HG02678 (cell line): Measurements from ENCODE around the gene INO80B.
A peak's percentile ranks its signal among the peaks of the same experiment; 100 is the strongest.
"Not testable (repeated sequence)": the region's sequence is repeated elsewhere in the genome, so short reads cannot be mapped to it uniquely, and the experiment has no call there.

ENCODE experiments used
- ATAC-seq: cut with Tn5 transposase; IDR thresholded peaks from one replicate; pipeline ENCODE4 v1.9.1; 2021; ENCODE audit warnings: mild to moderate bottlenecking, moderate library complexity; ENCODE audit not compliant: unreplicated experiment

Gene INO80B

GRCh38 chr2:74447230-74447999 lies 7.5 kb upstream of the INO80B start:
- ATAC-seq, result no peak

DNA sequence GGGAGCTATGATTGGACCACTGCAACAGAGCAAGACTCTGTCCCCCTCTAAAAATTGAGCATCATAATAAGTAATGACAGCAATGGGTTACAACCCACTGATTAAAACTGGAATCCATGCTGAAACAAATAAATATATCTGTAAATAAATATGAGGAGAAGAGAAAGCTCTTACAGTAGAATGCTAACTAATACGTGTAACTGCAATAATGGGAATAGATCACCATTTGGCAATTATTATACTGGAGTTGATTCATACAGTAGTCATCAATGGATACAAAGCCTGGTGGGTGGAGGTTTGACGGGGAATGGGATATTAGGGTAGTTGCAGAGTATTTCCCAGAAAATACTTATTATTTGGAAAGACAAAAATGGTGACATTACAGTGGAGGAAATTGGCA lies 6.1 kb upstream of the INO80B start:
- ATAC-seq, result no peak

DNA sequence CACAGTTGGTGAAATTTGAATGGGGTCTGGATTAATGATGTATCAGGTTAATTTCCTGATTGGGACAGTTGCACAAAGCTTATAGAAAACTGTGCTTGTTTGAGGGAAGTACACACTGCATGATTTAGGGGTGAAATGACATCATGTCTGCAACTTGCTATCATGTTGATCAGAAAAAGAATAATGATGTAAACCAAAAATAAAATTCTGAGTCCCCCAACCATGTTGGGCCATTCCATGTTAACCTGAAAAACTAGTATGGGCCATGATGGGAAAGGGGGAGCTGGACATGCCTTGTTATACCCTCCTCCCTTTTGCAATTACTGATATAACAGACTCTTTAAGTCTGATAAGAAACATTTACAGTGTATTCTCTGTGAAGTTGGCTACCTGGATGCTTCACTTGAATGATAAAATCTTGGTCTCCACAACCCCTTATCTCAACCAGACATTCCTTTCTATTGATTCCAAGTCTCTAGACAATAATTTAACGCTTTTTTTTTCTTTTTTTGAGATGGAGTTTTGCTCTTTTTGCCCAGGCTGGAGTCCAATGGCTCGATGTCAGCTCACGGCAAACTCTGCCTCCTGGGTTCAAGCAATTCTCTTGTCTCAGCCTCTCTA lies 4.2 kb upstream of the INO80B start:
- no peak for ATAC-seq

- ATAC-seq, result no peak
Observed at GRCh38 chr2:74457129-74457548, 2.3 kb downstream of the INO80B start.

DNA sequence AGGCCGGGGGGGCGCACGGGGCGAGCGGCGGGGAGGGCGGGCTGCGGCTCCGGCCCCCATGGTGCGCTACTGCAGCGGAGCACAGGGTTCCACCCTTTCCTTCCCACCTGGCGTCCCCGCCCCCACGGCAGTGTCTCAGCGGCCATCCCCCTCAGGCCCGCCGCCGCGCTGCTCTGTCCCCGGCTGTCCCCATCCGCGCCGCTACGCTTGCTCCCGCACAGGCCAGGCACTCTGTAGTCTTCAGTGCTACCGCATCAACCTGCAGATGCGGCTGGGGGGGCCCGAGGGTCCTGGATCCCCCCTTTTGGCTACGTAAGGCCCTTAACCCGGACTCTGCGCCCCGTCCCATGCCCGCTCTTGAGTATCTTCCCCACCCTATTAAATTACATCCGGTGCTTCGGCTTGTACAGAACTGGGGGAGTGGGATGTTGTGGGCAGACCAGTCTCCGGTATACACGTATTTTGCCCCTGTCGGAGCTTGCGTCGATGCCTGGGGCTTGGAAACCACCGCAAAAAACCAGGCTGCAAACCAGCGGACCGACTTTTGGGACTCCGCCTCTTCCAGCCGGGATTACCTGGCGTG lies 2.8 kb downstream of the INO80B start:
- peak; percentile 33 for ATAC-seq

DNA sequence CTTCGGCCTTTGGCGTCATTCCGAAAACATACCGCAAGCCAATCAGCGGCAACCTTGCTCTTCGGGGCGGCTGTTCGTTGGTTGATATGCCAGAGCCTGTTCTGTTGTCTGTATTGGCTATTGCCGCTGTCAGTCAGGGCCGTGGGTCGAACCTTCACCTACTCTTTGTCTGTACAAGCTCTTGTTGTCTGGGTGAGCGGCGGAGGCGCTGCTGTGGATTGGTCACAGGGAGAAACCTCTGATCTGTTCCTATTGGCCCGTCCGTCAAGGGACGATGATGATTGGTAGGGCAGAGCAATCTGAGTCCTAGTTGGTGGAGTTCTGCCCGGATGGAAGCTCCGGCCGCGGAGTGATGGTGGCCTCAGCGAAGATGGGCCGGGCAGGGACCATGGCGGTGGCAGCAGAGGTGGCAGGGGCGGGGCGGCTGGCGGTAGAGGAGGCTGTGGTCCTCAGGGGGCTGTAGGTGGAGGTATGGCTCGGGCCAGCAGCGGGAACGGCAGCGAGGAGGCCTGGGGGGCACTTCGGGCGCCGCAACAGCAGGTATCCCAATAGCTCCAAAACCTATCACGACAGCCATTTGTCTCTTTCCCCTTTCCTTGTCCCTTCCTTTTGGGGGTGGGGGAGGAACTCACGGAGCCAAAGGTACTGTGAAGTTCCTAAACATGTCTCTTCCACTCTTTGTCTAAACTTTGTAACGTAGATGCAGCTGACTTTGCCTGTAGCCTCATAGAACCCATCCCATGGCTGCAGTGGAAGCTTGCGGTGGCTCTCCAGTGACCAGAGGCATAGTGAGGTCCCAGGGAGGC lies 3.4 kb downstream of the INO80B start, which contains the start of gene WBP1:
TSS of gene WBP1 (plus strand) at position 307 of the 806 bp plus-strand sequence. CDS start at position 472, 165 bp downstream.
- ATAC-seq, result peak; percentile 83

DNA sequence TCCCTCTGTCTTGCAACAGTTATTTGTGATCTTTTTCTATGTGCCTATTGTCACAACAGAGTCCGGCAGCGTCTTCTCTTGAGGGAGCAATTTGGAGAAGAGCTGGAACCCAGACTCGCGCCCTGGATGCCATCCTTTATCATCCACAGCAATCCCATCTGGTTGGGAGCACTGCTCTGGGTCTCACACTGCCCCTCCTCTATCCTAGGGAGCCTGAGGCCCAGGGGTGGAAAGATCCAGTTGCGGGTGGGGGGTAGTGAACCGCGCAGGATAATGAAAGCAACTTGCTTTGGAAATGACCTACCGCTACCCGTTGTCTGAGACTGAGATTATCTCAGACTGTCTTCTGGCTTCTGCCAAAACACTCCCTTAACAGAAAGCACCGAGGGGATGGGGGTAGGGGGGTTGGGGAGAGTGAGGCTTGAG lies 4.1 kb downstream of the INO80B start:
- ATAC-seq, result no peak

DNA sequence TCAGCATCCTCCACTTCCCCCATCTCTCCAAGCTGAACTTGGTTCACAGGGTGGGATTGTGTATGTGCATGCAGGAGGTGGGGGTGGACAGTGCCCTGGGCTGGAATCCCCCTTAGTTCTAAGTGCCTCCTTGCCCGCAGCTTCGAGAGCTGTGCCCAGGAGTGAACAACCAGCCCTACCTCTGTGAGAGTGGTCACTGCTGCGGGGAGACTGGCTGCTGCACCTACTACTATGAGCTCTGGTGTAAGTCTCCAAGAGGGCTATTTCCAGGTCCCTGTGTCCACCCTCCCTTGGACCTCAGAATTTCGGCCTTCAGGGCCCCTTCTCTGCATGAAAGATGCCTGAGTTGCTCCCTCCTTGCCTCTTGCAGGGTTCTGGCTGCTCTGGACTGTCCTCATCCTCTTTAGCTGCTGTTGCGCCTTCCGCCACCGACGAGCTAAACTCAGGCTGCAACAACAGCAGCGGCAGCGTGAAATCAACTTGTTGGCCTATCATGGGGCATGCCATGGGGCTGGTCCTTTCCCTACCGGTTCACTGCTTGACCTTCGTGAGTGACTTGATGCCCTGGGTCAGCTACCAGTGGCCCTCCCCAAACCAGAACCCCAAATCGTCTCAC lies 4.7 kb downstream of the INO80B start:
- not testable (repeated sequence) for ATAC-seq

DNA sequence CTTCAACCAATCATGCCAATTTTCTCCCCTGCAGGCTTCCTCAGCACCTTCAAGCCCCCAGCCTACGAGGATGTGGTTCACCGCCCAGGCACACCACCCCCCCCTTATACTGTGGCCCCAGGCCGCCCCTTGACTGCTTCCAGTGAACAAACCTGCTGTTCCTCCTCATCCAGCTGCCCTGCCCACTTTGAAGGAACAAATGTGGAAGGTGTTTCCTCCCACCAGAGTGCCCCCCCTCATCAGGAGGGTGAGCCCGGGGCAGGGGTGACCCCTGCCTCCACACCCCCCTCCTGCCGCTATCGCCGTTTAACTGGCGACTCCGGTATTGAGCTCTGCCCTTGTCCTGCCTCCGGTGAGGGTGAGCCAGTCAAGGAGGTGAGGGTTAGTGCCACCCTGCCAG lies 5.3 kb downstream of the INO80B start:
- ATAC-seq, result not testable (repeated sequence)

DNA sequence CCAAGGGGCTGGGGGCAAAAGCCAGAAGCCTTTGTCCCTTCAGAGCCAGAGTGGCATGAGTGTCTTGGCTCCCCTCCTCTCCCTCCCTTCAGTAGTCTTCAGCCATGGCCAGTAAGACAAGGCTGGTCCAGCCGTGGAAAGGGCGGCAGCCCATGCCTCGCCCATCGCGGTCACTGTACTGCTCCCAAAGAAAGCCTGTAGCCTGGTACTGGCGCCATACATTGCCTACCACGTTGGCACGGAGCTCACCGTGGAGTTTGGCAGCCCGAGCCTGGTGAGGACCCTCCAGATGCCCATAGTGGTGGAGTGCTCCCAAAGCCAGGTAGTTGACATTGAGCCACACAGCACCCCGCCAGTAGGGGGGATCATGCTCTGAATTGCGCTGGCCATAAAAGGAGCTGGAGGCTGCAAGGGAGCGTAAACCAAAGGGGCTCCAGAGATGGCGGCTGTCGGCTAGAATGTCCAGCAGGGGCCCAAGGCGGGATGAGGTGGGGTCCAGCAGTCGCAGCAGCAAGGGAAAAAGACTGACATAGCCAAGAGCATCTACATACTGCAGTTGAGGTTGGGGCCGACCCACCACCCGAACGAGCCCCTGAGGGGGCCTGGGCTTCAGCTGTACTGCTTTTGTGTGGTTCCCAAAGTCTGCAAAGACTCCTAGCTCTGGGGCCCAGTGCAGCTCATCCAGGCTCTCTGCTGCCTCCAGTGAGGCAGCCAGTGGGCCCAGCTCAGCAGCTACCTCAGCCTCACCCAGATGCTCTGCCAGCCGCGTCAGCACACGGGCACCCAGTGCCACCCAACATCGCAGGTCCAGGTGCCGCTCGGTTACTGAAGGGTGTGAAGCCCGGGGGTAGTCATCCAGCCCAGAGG lies 6.5 kb downstream of the INO80B start:
- ATAC-seq, result no peak

DNA sequence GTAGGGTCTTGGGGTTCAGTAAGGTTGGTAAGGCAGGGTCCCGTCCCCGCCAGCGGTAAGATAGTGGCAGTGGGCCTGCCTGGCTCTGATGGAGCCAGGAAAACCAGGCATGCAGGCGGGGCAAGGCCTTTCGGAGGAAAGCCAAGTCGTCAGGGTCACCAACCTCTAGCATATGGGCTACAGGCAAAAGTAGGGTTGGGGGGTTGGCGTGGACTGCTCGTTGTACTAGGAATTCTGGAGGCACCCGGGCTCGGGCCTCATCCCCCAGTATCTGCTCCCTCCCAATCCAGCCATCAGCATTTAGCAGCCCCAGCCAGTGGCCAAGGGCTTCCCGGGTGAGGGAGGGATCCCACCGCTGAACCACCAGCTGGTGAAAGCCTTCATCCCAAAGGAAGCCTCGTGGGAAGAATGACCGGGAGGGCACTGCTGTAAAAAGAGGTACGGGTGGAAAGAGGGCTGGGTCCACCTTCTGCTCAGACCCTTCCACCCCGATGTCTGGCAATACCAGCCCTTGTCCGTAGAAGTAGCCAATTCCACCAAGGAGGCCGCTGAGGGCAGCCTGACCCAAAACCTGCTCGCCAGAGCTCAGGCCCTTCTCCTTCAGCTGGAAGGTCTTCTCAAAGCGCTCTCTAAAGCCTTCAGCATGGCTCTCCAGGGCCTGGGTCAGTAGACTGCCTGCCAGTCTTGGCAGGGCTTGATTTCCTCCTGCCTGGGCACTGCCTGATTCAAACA lies 7.3 kb downstream of the INO80B start:
- no peak for ATAC-seq

- ATAC-seq, result no peak
Observed at GRCh38 chr2:74462786-74463105, 7.9 kb downstream of the INO80B start.

GRCh38 chr2:74464406-74464805 lies 9.5 kb downstream of the INO80B start:
- no peak for ATAC-seq

GRCh38 chr2:74470742-74471141 lies 15.9 kb downstream of the INO80B start:
- not testable (repeated sequence) for ATAC-seq

DNA sequence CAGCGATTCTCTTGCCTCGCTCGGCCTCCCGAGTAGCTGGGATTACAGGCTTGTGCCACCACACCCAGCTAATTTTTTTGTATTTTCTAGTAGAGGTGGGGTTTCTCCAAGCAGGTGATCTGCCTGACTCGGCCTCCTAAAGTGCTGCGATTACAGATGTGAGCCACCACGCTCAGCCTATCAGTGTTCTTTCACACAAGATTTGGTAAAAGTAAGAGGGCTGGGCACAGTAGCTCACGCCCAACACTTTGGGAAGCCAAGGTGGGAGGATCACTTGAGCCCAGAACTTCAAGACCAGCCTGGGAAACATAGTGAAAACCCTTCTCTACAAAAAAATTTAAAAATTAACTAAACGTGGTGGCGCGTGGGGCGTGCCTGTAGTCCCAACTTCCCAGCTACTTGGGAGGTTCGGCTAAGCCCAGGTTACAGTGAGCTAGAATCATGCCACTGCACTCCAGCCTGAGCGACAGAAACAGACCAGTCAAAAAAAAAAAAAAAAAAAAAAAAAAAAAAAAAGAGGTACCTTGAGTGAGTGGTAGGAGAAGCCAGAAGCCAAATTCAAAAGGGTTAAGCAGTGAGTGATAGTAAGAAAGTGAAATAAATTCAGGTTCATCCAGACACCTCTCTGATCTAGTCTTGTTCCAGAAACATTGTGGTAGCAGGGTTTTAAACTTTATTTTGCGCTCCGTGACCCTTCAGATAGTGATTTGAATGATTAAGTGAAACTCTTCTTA lies 16.6 kb downstream of the INO80B start:
- ATAC-seq, result no peak

DNA sequence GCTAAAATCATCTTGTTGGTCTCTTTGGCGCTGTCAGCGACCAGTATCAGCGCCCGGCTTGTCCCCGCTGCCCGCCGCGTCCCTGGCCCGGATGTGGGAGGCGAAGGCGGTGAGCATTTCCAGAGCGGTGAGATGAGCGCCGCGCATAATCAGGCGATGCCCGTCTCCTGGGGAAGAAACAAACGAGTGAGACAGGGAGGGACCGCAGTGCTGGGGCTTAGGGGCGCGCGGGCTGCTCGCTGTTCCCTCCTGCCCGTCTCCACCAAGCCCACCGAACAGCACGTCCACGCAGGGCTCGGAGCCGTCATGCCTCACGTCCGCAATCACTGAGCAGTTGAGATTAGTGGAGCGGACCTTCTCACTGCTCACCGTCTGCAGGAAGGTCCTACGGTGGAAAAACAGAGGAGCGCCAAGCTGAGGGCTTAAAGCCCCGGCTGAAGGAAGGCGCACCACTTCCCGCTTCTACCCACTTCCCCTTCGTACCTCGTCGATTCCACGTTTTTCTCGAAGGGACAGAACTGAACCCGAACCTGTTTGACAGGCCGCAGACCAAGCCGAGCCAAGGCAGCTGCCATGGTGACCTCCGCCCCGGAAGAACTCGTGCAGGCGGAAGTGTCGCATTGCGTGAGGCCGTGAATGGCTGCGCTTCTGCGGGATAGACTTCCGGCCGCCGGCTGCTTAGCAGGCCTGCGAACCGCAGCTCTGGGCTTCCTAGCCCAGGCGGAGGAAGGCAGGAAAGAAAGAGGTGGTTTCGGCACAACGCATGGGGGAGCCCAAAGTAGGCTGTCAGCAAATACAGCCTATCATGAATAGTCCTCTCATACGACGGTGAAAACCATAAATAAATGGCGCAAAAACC lies 17.4 kb downstream of the INO80B start, which contains the start of gene MRPL53:
TSS of gene MRPL53 (minus strand) at position 595 of the 859 bp plus-strand sequence. CDS start at position 575, 20 bp downstream.
- ATAC-seq, result peak; percentile 88

GRCh38 chr2:74472945-74473258 lies 18.0 kb downstream of the INO80B start:
- no peak for ATAC-seq

DNA sequence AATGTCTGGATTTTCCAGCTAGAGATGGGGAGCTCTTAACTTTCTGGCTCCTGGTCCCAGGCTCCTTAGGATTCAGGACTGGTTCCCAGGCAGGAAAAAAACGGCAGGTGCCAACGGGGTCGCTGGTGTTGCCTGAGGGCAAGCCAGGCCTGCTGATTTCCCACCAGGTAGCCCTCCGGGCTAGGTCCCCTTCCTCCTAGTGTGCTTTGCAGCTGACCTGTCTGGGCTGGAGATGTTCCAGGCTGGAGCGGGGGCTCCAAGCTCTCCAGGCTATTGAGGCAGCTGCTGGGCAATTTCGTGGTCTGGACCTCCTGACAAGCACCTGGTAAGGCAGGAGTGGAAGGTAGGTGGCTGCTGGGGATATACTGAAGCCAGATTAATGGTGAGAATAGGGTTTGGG lies 19.6 kb downstream of the INO80B start:
- ATAC-seq, result no peak
